Right hindlimb (tissue), 1 donor: ENCODE data around the gene C1orf141.
"Not testable (repeated sequence)": the region's sequence is repeated elsewhere in the genome, so short reads cannot be mapped to it uniquely, and the experiment has no call there.

ENCODE experiments used
- DNase-seq: peaks from one replicate; pipeline ENCODE4 v3.0.0-alpha.2; 2018

The C1orf141 gene

GRCh38 chr1:67141832-67142231 lies 7.1 kb upstream of the C1orf141 start:
- not testable (repeated sequence) for DNase-seq

- DNase-seq, result no peak
These were observed 5.7 kb upstream of the C1orf141 start for GRCh38 chr1:67140460-67140859.

- DNase-seq, result no peak
These were observed 4.2 kb upstream of the C1orf141 start for GRCh38 chr1:67138813-67139499.

GRCh38 chr1:67137307-67137753 lies 2.6 kb upstream of the C1orf141 start:
- no peak for DNase-seq

GRCh38 chr1:67135354-67135753 lies 584 bp upstream of the C1orf141 start:
- DNase-seq, result no peak

- no peak for DNase-seq
These were observed 1.6 kb downstream of the C1orf141 start for GRCh38 chr1:67133177-67133576.

- no peak for DNase-seq
These were observed 4.1 kb downstream of the C1orf141 start for GRCh38 chr1:67130673-67131072.

GRCh38 chr1:67126974-67127373 lies 7.8 kb downstream of the C1orf141 start:
- DNase-seq, result no peak

- DNase-seq, result no peak
These were observed 8.5 kb downstream of the C1orf141 start for GRCh38 chr1:67126111-67126746.

GRCh38 chr1:67124455-67124854 lies 10.3 kb downstream of the C1orf141 start:
- no peak for DNase-seq

- no peak for DNase-seq
These were observed 13.7 kb downstream of the C1orf141 start for GRCh38 chr1:67120855-67121619.

GRCh38 chr1:67118646-67119045 lies 16.1 kb downstream of the C1orf141 start:
- no peak for DNase-seq

GRCh38 chr1:67118191-67118590 lies 16.6 kb downstream of the C1orf141 start:
- DNase-seq, result no peak

GRCh38 chr1:67114162-67114561 lies 20.6 kb downstream of the C1orf141 start:
- DNase-seq, result no peak

- no peak for DNase-seq
These were observed 24.4 kb downstream of the C1orf141 start for GRCh38 chr1:67110352-67110751.

- DNase-seq, result no peak
These were observed 29.3 kb downstream of the C1orf141 start for GRCh38 chr1:67105508-67105907.

GRCh38 chr1:67103548-67103947 lies 31.2 kb downstream of the C1orf141 start:
- DNase-seq, result no peak

- DNase-seq, result no peak
These were observed 33.9 kb downstream of the C1orf141 start for GRCh38 chr1:67100833-67101232.

- DNase-seq, result no peak
These were observed 37.5 kb downstream of the C1orf141 start for GRCh38 chr1:67097305-67097704.

GRCh38 chr1:67094191-67094590 lies 40.6 kb downstream of the C1orf141 start:
- no peak for DNase-seq

GRCh38 chr1:67089685-67090208 lies 45.0 kb downstream of the C1orf141 start:
- no peak for DNase-seq

- no peak for DNase-seq
These were observed 46.3 kb downstream of the C1orf141 start for GRCh38 chr1:67088440-67088839.

- no peak for DNase-seq
These were observed 49.4 kb downstream of the C1orf141 start for GRCh38 chr1:67085326-67085725.
